Coronary artery (tissue), 2 donors: ENCODE results near the gene SPEG.

Experiments
- DNase-seq: peaks from one replicate; pipeline ENCODE4 v3.0.0-alpha.2; 2017; ENCODE audit warnings: low spot score
- H3K27ac ChIP-seq, 2 donors: fragments of 200-600 bp; sonication (generic); one replicate each; pipeline ENCODE4 v1.5.1; 2016 to 2019
- H3K4me3 ChIP-seq: fragments of 200-600 bp; sonication (generic); 2 replicates; pipeline ENCODE4 v1.5.1; 2016; ENCODE audit warnings: mild to moderate bottlenecking, moderate library complexity
- TF ChIP-seq, protein P1 (sequence below): fragments of 200-600 bp; sonication (generic); IDR thresholded peaks from one replicate; pipeline ENCODE4 v1.5.1; 2019; ENCODE audit warnings: antibody characterized with exemption

The SPEG gene

DNA sequence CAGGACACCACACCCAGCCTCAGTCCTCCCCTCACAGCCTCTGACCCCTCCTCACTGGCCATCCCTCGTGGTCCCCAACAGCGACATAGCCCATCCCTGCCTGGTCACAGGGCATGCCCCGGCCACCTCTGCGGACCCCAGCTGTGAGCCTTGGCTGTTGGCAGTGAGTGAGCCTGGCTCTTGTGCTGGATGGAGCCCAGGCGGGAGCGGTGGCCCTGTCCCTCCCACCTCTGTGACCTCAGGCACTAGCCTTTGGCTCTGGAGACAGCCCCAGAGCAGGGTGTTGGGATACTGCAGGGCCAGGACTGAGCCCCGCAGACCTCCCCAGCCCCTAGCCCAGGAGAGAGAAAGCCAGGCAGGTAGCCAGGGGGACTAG is 8.6 kb upstream of the SPEG start:
- TF ChIP-seq, protein P1, sequence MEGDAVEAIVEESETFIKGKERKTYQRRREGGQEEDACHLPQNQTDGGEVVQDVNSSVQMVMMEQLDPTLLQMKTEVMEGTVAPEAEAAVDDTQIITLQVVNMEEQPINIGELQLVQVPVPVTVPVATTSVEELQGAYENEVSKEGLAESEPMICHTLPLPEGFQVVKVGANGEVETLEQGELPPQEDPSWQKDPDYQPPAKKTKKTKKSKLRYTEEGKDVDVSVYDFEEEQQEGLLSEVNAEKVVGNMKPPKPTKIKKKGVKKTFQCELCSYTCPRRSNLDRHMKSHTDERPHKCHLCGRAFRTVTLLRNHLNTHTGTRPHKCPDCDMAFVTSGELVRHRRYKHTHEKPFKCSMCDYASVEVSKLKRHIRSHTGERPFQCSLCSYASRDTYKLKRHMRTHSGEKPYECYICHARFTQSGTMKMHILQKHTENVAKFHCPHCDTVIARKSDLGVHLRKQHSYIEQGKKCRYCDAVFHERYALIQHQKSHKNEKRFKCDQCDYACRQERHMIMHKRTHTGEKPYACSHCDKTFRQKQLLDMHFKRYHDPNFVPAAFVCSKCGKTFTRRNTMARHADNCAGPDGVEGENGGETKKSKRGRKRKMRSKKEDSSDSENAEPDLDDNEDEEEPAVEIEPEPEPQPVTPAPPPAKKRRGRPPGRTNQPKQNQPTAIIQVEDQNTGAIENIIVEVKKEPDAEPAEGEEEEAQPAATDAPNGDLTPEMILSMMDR: no peak
- DNase-seq: no peak
- peak overlapping the region in 1 of 2 donors; percentile 26 for H3K27ac ChIP-seq
- H3K4me3 ChIP-seq: no peak overlapping the region

DNA sequence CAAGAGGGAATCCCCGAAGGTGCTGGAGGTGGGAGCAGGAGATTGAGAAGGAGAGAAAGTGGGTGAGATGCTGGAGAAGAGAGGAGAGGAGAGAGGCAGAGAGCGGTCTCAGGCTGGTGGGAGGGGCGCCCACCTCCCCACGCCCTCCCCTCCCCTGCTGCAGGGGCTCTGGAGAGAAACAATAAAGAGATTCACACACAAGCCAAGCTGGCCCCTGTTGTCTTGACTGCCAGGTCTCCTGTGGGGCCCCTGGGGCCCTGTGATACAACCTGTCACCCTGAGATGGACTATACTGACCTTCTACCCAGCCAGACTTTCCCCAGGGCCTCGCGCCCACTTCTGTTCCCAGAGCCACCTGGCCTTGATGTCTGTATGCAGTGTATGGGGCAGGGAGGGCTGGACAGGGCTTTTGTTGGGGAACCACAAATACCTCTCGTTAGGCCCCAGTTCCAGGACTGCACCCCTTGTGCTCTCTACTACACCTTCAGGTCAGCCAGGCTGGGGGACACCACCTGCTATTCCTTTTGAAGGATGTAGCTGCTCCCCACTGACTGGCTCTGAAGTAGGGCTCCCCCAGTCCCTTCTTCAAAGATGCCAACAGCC is 8.0 kb upstream of the SPEG start:
- no peak for DNase-seq
- Histone ChIP-seq H3K4me3 (no peak overlapping the region), H3K27ac (peak overlapping the region in 1 of 2 donors; percentile 26)
- TF ChIP-seq, protein P1: no peak

DNA sequence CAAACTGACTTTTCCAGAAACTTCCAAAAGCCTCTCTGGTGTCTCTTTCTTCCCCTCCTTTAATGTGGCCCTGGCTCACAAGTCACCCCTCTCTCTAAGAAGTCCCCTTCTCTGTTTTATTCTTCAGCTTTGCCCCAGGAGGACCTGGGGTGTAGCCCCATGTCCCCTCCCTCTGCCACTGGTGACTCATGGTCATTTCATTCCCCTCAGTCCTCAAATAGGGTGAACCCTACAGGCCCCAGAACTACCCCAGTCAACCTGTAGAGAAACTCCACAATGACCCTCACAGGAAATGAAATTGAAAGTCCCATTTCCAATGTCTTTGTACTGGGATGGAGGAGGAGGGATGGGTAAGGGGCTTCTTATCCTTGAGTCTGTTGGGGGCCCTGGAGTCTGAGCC is 6.2 kb upstream of the SPEG start:
- TF ChIP-seq, protein P1: no peak
- H3K4me3 ChIP-seq: no peak overlapping the region
- no peak for DNase-seq
- peak overlapping the region; percentile 78 to 86 for H3K27ac ChIP-seq

DNA sequence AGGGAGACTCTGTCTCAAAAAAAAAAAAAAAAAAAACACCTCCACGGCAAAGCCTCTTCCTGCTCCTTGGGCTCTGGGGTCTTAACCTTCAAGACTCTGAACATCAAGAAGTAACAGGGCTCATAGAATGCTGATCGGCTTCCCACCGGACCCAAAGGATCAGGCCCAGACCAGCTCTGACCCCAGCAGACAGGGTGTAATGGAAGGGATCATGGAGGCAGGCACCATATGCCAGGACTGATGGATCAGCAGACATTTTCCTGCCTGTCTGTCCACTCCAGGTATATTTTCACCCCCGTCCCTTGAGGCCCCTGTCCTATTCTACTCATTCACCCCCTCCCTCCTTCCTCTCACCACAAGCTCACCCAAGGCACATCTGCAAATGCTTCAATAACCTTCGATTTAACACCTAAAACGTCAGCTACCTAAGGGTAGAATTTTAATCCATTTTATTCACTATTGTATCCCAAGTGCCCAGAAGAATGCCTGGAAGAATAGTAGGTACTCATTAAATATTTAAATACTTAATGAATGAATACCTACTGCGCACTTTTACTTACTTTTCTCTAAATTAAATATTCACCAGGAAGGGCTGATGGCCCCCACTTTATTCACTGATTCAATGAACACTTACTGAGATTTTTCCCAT is 4.6 kb upstream of the SPEG start:
- H3K27ac ChIP-seq: peak overlapping the region; percentile 86 to 91
- no peak for DNase-seq

DNA sequence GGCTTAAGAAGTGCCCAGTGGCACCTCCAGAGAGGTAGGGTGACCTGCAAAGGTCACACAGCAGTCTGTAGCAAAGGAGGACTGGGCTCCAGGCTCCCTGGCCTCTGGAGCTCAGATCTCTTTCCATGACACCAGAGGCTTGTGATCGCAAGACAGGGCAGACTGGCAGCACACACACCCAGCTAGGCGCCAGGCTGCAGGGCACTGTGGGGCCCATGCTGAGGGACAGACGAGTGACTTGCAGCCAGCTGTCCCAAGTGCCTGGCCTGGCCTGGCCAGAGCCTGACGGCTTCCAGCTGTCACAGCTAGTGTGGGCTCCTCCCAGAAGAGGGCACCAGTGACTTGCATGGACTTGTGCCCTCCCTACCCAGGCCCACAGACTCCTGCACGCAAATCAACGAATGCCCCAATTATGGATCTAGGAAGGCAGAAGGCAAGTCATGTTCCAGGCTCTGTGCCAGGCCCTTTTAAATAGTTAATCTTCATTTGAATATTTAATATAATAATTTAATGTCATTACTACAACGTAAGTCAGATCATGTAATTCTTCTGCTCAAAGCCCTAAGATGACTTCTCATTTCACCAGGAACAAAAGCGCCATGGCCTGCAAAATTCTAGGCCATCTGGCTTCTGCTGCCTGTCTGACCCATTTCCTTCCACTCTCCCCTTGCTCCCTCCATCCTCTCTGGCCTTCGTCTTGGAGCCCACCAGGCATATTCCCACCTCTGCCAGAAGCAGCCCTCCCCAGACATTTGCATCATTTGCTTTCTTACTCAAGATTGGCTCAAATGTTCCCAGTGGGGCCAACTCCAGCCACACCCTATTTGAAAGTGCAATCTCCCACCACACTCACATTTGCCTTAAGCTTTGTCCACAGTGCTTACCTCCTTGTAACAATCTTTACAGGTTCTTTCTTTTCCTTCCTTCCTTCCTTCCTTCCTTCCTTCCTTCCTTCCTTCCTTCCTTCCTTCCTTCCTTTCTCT is 3.7 kb upstream of the SPEG start:
- Histone ChIP-seq H3K27ac (peak overlapping the region; percentile 86 to 91), H3K4me3 (no peak overlapping the region)

More for the DNA sequence above, 4.6 kb upstream of the SPEG start:
- no peak overlapping the region for H3K4me3 ChIP-seq
- TF ChIP-seq, protein P1: no peak

DNA sequence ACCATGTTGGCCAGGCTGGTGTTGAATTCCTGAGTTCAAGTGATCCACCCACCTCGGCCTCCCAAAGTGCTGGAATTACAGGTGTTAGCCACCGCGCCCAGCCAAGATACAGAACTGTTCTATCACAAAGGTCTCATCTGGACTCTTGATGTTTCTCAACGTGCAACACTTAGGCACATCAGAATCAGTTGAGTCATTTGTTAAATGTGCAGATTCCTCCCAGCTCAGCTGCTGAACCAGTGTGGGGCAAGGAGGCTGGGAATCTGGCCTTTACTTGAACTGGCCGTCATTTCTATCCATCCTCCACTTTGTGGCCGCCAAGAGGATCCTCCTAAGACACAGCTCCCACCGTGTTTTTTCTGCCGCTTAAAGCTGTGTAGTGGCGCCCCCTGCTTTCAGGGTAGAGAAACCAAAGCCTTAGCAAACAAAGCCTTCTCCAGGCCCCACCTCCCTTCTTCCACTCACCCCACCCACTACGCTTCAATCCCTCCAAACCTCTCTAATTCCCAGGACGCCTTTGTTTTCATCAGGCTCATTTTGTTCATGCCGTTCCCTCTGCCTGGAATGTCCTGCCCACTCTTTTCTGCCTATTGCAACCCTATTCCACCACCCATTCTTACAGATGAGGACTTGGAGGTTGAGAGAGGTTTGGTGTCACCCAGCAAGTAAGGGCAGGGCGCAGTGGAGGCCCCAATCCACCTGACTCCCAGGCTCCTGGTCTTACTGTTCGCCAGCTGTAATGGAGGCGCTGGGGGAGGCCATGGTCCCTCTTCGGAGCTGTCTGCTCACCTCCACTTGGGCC is 776 bp upstream of the SPEG start:
- Histone ChIP-seq H3K4me3 (peak overlapping the region; percentile 69), H3K27ac (peak overlapping the region; percentile 82 to 97)
- TF ChIP-seq, protein P1: no peak
- no peak for DNase-seq

More for the DNA sequence above, 3.7 kb upstream of the SPEG start:
- TF ChIP-seq, protein P1: no peak
- DNase-seq: peak; percentile 89
